K562 (cell line): ENCODE measurements around the gene SGCG. TPM values are rescaled to one million over a fixed set of nuclear protein-coding genes. Genes with fewer than 3 reads are reported as not detected.

Experiments used
- ATAC-seq: fragments of 200-7000 bp; cut with Tn5 transposase; 3 replicates; pipeline ENCODE4 v1.9.1; 2020; ENCODE audit warnings: moderate library complexity
- BruUV-seq: library from RNA; stranded (reverse); fragments of 400-500 nt; replicated peaks from 2 replicates; lab custom pipeline; 2021; lab: Mats Ljungman, UMichigan
- CTCF ChIA-PET: fragments of 300-600 bp; formaldehyde crosslinking; extraction: SDS; loops from one replicate; lab custom pipeline; 2021; ENCODE audit warnings: low intra/inter-chr PET ratio; lab: Yijun Ruan, JAX
- POLR2A ChIA-PET: fragments of 300-600, 350-650 bp; sonication (Branson Sonifier 250); formaldehyde crosslinking; extraction: SDS; loops from one replicate; lab custom pipeline; 2021; ENCODE audit warnings: antibody characterized with exemption, inconsistent platforms; lab: Yijun Ruan, JAX
- DNase-seq, 4 experiments: peaks; one replicate each; pipeline versions ENCODE4 v3.0.0 to v3.0.0-alpha.2; 2011 to 2018; ENCODE audit warnings: low spot score in 3 of 4, mixed read lengths in 3 of 4; ENCODE audit errors: extremely low read depth in 1 of 4
- FAIRE-seq: peaks from 2 replicates; lab custom pipeline; 2011; peaks lifted over from hg19 to GRCh38; lab: Jason Lieb, UNC
- H2AFZ ChIP-seq: 2 replicates; pipeline ENCODE4 v1.6.0; 2011; ENCODE audit warnings: low read depth, low read length, control low read depth, inconsistent platforms
- H3K27ac ChIP-seq: fragments of 200-600 bp; 3 replicates; pipeline ENCODE4 v1.8.0; 2011; ENCODE audit warnings: low read depth, mild to moderate bottlenecking, control low read depth, inconsistent platforms, low read length, moderate library complexity, mixed read lengths; ENCODE audit errors: extremely low read depth
- H3K27me3 ChIP-seq, 2 experiments: fragments of 300-600 bp in 1 of 2; 2 replicates in 1 of 2; 3 replicates in 1 of 2; pipeline versions ENCODE4 v1.6.0 to v1.8.0; 2011; ENCODE audit warnings: inconsistent platforms in 2 of 2, low read length in 2 of 2, mild to moderate bottlenecking in 1 of 2, mixed read lengths in 1 of 2, moderate library complexity in 1 of 2; ENCODE audit not compliant: control insufficient read depth in 2 of 2, insufficient read depth in 2 of 2
- H3K36me3 ChIP-seq: fragments of 300-600 bp; 3 replicates; pipeline ENCODE4 v1.8.0; 2011; ENCODE audit warnings: mild to moderate bottlenecking, low read length, inconsistent platforms; ENCODE audit not compliant: control insufficient read depth, insufficient read depth
- H3K4me1 ChIP-seq, 2 experiments: fragments of 200-600 bp in 1 of 2; replicated peaks in 1 of 2; 2 replicates in 1 of 2; 3 replicates in 1 of 2; pipeline versions ENCODE4 v1.5.1 to v1.8.0; 2011; ENCODE audit warnings: inconsistent platforms in 2 of 2, low read length in 2 of 2, mild to moderate bottlenecking in 1 of 2, mixed read lengths in 1 of 2, moderate library complexity in 1 of 2; ENCODE audit not compliant: control insufficient read depth in 2 of 2, insufficient read depth in 2 of 2
- H3K4me2 ChIP-seq: 2 replicates; pipeline ENCODE4 v1.6.1; 2011; ENCODE audit warnings: low read length, control low read depth, inconsistent platforms, mixed read lengths; ENCODE audit not compliant: insufficient read depth
- H3K4me3 ChIP-seq: fragments of 200-600 bp; sonication (generic), shearing (Covaris generic); 2 replicates; pipeline ENCODE4 v1.5.1; 2016; ENCODE audit warnings: control low read depth, inconsistent platforms
- H3K79me2 ChIP-seq: fragments of 200-600 bp; 3 replicates; pipeline ENCODE4 v1.8.0; 2011; ENCODE audit warnings: low read length, inconsistent platforms; ENCODE audit not compliant: control insufficient read depth, insufficient read depth
- H3K9ac ChIP-seq, 2 experiments: 2 replicates each; pipeline versions ENCODE4 v1.6.0 to v1.6.1; 2011; ENCODE audit warnings: low read depth in 2 of 2, low read length in 2 of 2, control low read depth in 1 of 2, inconsistent platforms in 1 of 2, mild to moderate bottlenecking in 1 of 2, mixed read lengths in 1 of 2; ENCODE audit not compliant: insufficient read depth in 1 of 2
- H3K9me1 ChIP-seq: one replicate; pipeline ENCODE4 v1.6.0; 2011; ENCODE audit warnings: inconsistent platforms, mild to moderate bottlenecking, low read length, moderate library complexity; ENCODE audit not compliant: control insufficient read depth, insufficient read depth
- H3K9me3 ChIP-seq: replicated peaks from 2 replicates; pipeline ENCODE4 v1.5.1; 2011; ENCODE audit warnings: low read depth, low read length, inconsistent platforms; ENCODE audit not compliant: control insufficient read depth, insufficient read depth
- H4K20me1 ChIP-seq: replicated peaks from 2 replicates; pipeline ENCODE4 v1.6.1; 2011; ENCODE audit warnings: low read length, inconsistent platforms, mixed read lengths; ENCODE audit not compliant: control insufficient read depth, insufficient read depth
- BRD4 ChIP-seq: fragments of 200-600 bp; sonication (generic); IDR thresholded peaks from 2 replicates; pipeline ENCODE4 v1.6.1; 2017; ENCODE audit warnings: inconsistent platforms
- HNRNPH1 ChIP-seq: fragments of 200-400 bp; formaldehyde crosslinking; optimal IDR thresholded peaks from 2 replicates; pipeline ENCODE3; 2017; ENCODE audit warnings: low read depth, mild to moderate bottlenecking, low read length, moderate library complexity
- ILK ChIP-seq: fragments of 450-650 bp; IDR thresholded peaks from 2 replicates; pipeline ENCODE4 v1.6.1; 2016; ENCODE audit warnings: missing genetic modification characterization, low read depth, mild to moderate bottlenecking, missing compliant biosample characterization, moderate library complexity, borderline replicate concordance
- KAT8 ChIP-seq: fragments of 450-650 bp; IDR thresholded peaks from 2 replicates; pipeline ENCODE4 v1.6.1; 2016; ENCODE audit warnings: low read depth, mild to moderate bottlenecking
- MEF2D ChIP-seq: conservative IDR thresholded peaks from 2 replicates; pipeline ENCODE4 v1.6.1; 2016; ENCODE audit warnings: low read depth, missing genetic modification characterization, missing compliant biosample characterization
- NFE2 ChIP-seq: IDR thresholded peaks from 2 replicates; pipeline ENCODE4 v1.6.1; 2014; ENCODE audit warnings: antibody characterized with exemption, low read depth
- RBBP5 ChIP-seq: fragments of 200-600 bp; sonication (generic); IDR thresholded peaks from 2 replicates; pipeline ENCODE4 v1.6.1; 2012; ENCODE audit warnings: borderline replicate concordance, mild to moderate bottlenecking, low read length, control low read depth, inconsistent platforms; ENCODE audit not compliant: insufficient read depth, poor library complexity, severe bottlenecking
- RBM34 ChIP-seq: fragments of 200-400 bp; formaldehyde crosslinking; IDR thresholded peaks from 2 replicates; pipeline ENCODE4 v1.6.1; 2018; ENCODE audit warnings: low read length, borderline replicate concordance; ENCODE audit not compliant: insufficient read depth
- RFX5 ChIP-seq: IDR thresholded peaks from 2 replicates; pipeline ENCODE4 v1.6.1; 2011; ENCODE audit warnings: low read depth, mild to moderate bottlenecking, improper control_type of control experiment, low read length
- SRSF3 ChIP-seq: fragments of 200-400 bp; formaldehyde crosslinking; IDR thresholded peaks from 2 replicates; pipeline ENCODE4 v1.6.1; 2016; ENCODE audit warnings: mild to moderate bottlenecking, low read length, moderate library complexity; ENCODE audit not compliant: insufficient read depth
- SRSF9 ChIP-seq: fragments of 200-400 bp; formaldehyde crosslinking; IDR thresholded peaks from 2 replicates; pipeline ENCODE4 v1.6.1; 2017; ENCODE audit warnings: low read depth, low read length, borderline replicate concordance
- ZNF41 ChIP-seq: fragments of 250-450 bp; sonication (Bioruptor Pico); conservative IDR thresholded peaks from 2 replicates; pipeline ENCODE4 v1.4.0; 2020; ENCODE audit warnings: mild to moderate bottlenecking
- WGBS: fragments of 100-300 bp; shearing (Covaris generic); methylation state at CpG from one replicate; pipeline ENCODE4 v1.1.6; 2016; ENCODE audit warnings: low coverage, mixed read lengths; ENCODE audit not compliant: insufficient coverage; ENCODE audit errors: missing lambda C conversion rate; 5-methylcytosine and 5-hydroxymethylcytosine counted together
- in situ Hi-C: fragments of 300-500 bp; cut with MboI; formaldehyde crosslinking; loops from 4 replicates; pipeline ENCODE4 v1.15.0; 2018; ENCODE audit warnings: inconsistent platforms, mixed read lengths
- intact Hi-C: fragments of 100-400 bp; cut with micrococcal nuclease; formaldehyde crosslinking; loops from 2 replicates; pipeline ENCODE4 v1.14.2; 2022
- polyA plus RNA-seq, 8 experiments: library from polyadenylated mRNA; depleted of rRNA in 4 of 8; stranded (reverse) in 5 of 8; unstranded in 3 of 8; fragments of >200 nt; fragmentation: Nextera tagmentation in 2 of 8; fragmentation: Illumina TruSeq in 1 of 8; extraction: Ambion mirVana in 2 of 8; extraction: Trizol in 1 of 8; gene quantifications; 2 replicates each; pipeline versions ENCODE4 v1.2.1 to v1.2.3, GENCODE V29; 2011 to 2014; ENCODE audit warnings: inconsistent platforms in 1 of 8, missing spikeins in 1 of 8
- total RNA-seq, 7 experiments: library from RNA; depleted of rRNA in 6 of 7; stranded (reverse); fragments of >200 nt in 6 of 7; fragmentation: Illumina TruSeq in 2 of 7; extraction: Trizol in 2 of 7; gene quantifications; 2 replicates each; pipeline versions ENCODE4 v1.2.1 to v1.2.3, GENCODE V29; 2011 to 2021; ENCODE audit warnings: low replicate concordance in 1 of 7
- TF ChIP-seq, protein P1 (sequence below): IDR thresholded peaks from 3 replicates; pipeline ENCODE4 v1.6.1; 2011; ENCODE audit warnings: borderline replicate concordance, mild to moderate bottlenecking; ENCODE audit not compliant: insufficient read length, insufficient read depth
- TF ChIP-seq, protein P2 (sequence below): fragments of 450-650 bp; IDR thresholded peaks from 2 replicates; pipeline ENCODE4 v1.6.1; 2016; ENCODE audit warnings: low read depth, mild to moderate bottlenecking, moderate library complexity
- TF ChIP-seq, protein P3 (sequence below): sonication (generic); formaldehyde crosslinking; IDR thresholded peaks from 2 replicates; pipeline ENCODE4 v1.9.0; 2022; ENCODE audit warnings: mild to moderate bottlenecking, missing genetic modification reagents

The SGCG gene
- total and polyA plus RNA-seq, 9 of the 15 experiments (the other 6 are each of a cell fraction or from before 2014, with no cell fraction given): 0.04 to 0.44 (median 0.34) TPM

DNA sequence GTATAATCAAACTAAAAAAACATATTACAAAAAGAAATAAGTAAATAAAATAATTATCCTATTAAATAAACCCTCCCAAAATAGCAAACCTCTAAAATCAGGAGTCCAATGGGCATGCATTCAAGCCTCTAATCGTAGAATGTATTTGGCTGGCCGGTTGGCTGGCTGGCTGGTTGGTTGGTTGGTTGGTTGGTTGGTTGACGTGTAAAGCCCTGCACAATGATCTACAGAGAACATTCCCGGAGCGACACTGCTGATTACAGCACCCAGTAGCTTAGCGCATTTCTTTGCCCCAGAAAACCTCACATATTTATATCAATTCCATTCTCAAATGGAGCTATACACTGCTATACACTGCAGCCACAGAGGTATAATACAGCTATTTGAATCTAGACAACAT lies 187.1 kb downstream of the SGCG start:
- FAIRE-seq: no peak
- Histone ChIP-seq H4K20me1 (no peaks in the 10 kb centered on the region), H3K36me3 (peaks cover 75% of the 10 kb centered on the region; the same call in 2 of the 3 replicates), H3K4me2 (no peak overlapping the region), H3K9me1 (no peaks in the 10 kb centered on the region), H3K79me2 (peaks cover 10% of the 10 kb centered on the region), H3K27me3 (no peaks in the 10 kb centered on the region), H3K9ac (no peak overlapping the region), H3K4me1 (no peaks in the 10 kb centered on the region; a peak in 1 of 5 replicates), H2AFZ (no peak overlapping the region), H3K9me3 (no peaks in the 10 kb centered on the region), H3K4me3 (no peak overlapping the region), H3K27ac (no peak overlapping the region)
- 100% methylated on average over 4 of the region's 6 CpGs for WGBS
- no peak for DNase-seq
- POLR2A ChIA-PET: no interaction called here
- intact Hi-C loops: no loop called here
- BruUV-seq: no TSS peak
- no peak for ATAC-seq
- TF ChIP-seq NFE2: no peak
- TF ChIP-seq RBM34: no peak
- no peak for TF ChIP-seq BRD4
- TF ChIP-seq MEF2D (tag): no peak
- TF ChIP-seq SRSF3: no peak
- TF ChIP-seq KAT8: no peak
- TF ChIP-seq SRSF9: no peak
- TF ChIP-seq, protein P1, sequence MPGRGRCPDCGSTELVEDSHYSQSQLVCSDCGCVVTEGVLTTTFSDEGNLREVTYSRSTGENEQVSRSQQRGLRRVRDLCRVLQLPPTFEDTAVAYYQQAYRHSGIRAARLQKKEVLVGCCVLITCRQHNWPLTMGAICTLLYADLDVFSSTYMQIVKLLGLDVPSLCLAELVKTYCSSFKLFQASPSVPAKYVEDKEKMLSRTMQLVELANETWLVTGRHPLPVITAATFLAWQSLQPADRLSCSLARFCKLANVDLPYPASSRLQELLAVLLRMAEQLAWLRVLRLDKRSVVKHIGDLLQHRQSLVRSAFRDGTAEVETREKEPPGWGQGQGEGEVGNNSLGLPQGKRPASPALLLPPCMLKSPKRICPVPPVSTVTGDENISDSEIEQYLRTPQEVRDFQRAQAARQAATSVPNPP: no peak
- TF ChIP-seq ILK (tag): no peak
- TF ChIP-seq, protein P2, sequence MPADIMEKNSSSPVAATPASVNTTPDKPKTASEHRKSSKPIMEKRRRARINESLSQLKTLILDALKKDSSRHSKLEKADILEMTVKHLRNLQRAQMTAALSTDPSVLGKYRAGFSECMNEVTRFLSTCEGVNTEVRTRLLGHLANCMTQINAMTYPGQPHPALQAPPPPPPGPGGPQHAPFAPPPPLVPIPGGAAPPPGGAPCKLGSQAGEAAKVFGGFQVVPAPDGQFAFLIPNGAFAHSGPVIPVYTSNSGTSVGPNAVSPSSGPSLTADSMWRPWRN: no peak
- TF ChIP-seq, protein P3, sequence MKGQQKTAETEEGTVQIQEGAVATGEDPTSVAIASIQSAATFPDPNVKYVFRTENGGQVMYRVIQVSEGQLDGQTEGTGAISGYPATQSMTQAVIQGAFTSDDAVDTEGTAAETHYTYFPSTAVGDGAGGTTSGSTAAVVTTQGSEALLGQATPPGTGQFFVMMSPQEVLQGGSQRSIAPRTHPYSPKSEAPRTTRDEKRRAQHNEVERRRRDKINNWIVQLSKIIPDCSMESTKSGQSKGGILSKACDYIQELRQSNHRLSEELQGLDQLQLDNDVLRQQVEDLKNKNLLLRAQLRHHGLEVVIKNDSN (CRISPR knock-in tag): no peak
- no peak for TF ChIP-seq RFX5
- no peak for TF ChIP-seq HNRNPH1
- TF ChIP-seq ZNF41 (CRISPR knock-in tag): no peak
- TF ChIP-seq RBBP5: no peak
- CTCF ChIA-PET: no interaction called here
- in situ Hi-C loops: no loop called here
